HG02642 (cell line): ENCODE measurements around the gene NDUFS2.
"Not testable (repeated sequence)": the region's sequence is repeated elsewhere in the genome, so short reads cannot be mapped to it uniquely, and the experiment has no call there.

Source experiments
- ATAC-seq: cut with Tn5 transposase; IDR thresholded peaks from one replicate; pipeline ENCODE4 v1.9.1; 2021; ENCODE audit warnings: mild to moderate bottlenecking; ENCODE audit not compliant: unreplicated experiment, poor library complexity

The NDUFS2 gene

GRCh38 chr1:161216945-161217712, 15.0 kb downstream of the NDUFS2 start:
- peak; percentile 82 for ATAC-seq

- no peak for ATAC-seq
Observed at GRCh38 chr1:161217831-161218230, 15.7 kb downstream of the NDUFS2 start.

GRCh38 chr1:161218301-161219077, 16.3 kb downstream of the NDUFS2 start:
- ATAC-seq, result no peak

GRCh38 chr1:161219078-161219892, 17.1 kb downstream of the NDUFS2 start:
- ATAC-seq, result no peak

GRCh38 chr1:161220002-161220401, 17.8 kb downstream of the NDUFS2 start:
- no peak for ATAC-seq

- ATAC-seq, result no peak
Observed at GRCh38 chr1:161222175-161223019, 20.2 kb downstream of the NDUFS2 start.

- no peak for ATAC-seq
Observed at GRCh38 chr1:161223805-161224694, 21.9 kb downstream of the NDUFS2 start.

DNA sequence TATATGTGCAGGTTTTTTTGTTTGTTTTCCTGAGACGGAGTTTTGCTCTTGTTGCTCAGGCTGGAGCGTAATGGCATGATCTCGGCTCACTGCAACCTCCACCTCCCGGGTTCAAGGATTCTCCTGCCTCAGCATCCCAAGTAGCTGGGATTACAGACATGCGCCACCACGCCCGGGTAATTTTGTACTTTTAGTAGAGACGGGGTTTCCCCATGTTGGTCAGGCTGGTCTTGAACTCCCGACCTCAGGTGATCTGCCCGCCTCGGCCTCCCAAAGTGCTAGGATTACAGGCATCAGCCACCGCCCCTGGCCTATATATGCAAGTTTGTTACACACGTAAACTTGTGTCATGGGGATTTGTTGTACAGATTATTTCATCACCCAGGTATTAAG, 22.5 kb downstream of the NDUFS2 start:
- ATAC-seq, result not testable (repeated sequence)

DNA sequence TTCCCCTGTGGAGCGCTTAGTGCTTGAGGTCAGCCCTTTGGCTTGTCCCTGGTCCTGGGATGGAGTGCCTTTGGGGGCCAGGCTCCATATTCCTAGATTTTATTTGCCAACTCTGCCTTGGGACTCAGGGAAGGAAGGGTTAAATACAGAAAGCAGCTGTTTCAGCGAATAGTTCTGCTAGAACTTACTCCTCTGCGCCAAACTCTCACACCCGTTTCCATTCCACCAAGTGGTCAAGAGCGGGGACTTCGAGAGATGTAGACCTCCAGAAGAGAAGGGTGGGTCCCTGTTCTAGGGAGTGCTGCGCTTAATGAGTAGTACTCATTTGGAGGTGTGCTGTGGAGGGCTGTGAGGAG, 23.0 kb downstream of the NDUFS2 start:
- ATAC-seq, result no peak

DNA sequence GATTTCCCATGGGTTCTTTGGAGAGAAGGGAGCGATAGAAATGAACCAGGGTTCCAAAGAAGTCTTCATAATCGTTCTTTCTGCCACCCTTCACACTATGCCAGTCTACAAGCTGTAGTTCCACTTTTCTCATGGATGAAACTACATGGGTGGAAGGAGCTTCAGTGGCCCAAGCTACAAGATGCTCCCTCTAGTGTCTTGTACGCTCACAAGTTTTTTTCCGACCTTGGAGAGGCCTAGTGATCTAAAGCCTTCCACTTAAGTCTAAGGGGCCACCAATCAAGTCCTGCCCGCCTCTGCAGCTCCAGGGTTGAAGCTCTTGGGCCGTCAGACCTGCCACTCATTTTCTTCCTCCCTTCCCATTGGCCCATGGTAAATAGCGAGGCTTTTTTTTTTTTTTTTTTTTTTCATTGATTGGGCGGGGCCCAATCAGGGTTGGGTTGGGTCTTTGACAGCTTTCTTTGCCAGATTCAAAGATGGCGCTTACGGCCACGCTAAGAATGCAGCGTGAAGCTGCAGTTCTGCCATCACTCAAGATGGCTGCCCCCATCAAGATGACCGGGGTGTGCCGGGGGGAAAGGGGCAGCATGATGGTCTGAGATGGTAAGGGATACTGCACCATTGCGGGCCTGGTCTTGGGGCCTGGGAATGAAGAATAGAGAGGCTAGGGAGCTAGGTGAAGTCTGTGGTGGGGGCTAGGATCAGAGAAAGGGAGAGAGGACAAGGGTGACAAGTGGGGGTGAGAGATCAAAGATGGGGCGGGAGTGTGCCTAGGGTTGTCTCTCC, 23.6 kb downstream of the NDUFS2 start, which contains the start of gene TOMM40L:
Gene TOMM40L, plus strand, starts transcription at position 527 of the 786 bp plus-strand sequence. CDS start 430 bp downstream, outside the sequence.
- peak; percentile 95 for ATAC-seq

- ATAC-seq, result no peak
Observed at GRCh38 chr1:161226320-161226711, 24.1 kb downstream of the NDUFS2 start.

DNA sequence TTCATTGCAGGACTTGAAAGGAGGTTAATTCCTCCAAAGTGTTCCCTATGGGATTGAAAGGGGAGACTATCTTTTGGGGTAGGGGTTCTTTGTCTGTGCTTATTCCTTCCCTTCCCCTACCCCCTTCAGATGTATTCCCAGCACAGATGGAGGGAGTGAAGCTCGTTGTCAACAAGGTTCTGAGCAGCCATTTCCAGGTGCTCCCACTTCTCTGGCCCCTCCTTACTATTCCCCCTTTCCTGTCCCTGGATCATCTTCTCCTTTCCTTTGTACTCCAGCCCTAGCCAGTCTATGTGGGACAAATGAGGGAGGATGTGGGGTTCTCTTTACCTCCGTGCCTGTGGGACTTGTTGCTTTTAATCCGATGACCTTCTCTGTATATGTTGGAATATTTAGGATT, 24.6 kb downstream of the NDUFS2 start:
- no peak for ATAC-seq

DNA sequence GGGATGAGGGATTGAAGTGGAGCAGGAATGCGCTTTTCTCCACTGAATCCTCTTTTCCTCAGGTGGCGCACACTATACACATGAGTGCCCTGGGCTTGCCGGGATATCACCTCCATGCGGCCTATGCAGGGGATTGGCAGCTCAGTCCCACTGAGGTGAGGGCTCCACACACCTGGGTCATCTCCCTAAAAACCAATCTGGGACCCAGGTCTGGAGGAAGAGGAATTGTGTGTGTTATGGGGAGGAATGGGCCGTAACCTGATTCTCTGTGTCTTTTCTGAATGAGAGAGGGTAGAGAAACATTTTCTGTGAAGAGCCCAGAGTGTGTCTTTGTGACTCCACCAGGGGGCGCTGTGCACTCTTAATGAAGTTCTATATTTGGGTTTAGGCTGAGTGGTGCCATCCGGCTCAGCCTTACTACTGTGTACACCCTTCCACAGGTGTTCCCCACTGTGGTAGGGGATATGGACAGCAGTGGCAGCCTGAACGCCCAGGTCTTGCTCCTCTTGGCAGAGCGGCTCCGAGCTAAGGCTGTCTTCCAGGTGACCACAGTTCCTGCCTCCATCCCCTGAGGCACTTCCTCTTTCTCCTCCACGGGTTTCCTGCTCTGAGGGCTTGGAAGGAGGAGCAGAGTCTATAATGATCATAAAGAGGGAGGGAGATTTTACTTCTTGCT, 25.2 kb downstream of the NDUFS2 start:
- ATAC-seq, result peak; percentile 44

DNA sequence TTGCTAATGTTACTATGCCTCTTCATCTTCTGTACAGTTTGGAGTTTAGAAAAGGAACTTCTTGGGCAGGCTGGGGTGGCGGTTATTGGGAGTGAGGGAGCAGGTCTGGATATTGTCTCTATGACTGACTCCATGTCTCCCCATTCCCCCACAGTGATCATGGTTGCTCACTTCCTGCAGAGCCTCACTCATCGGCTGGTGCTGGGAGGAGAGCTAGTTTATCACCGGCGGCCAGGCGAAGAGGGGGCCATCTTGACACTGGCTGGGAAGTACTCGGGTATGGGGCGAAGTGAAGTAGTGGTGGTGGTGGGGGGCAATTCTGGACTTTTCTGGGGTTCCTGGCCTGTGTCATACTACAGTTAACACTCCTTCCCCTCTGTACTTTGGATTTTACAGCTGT, 25.9 kb downstream of the NDUFS2 start:
- ATAC-seq, result no peak

GRCh38 chr1:161229896-161230295, 27.7 kb downstream of the NDUFS2 start:
- ATAC-seq, result no peak

DNA sequence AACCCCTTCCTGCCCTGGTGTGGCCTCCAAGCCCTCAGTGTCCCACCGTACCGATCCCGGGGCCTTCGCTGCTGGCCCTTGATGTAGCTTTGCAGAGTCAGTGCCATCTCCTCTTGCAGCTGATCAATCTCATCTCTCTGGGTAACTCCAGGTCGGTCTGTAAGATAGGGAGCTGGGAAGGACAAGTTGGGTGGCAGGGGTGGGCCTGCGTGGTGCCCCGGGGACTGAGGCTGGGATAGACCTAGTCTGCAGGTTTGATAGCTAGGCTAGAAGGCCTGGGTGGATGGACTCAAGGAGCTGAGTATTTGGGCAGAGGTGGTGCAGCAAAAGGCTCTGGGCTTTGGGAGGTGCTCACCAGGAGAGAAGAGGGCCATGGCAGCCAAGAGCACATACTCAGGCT, 28.6 kb downstream of the NDUFS2 start:
- ATAC-seq, result no peak

DNA sequence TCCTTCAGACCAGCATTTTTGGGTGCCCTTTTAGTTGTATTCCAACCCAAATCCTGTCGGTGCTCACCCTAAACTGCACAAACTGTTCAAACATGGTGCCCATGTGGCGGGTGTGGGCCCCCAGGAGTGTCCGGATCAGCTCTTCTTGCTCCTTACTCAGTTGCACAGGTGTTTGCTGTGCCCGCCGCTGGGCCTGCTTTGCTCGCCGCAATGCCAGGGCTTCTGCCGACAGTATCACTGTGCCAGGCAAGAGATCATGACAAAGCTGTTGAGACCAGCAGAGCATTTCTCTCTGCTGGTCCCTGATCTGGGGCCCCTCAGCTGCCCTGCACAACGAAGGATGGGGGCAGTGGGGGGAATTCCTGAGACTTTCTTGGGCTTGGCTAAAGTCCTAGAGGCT, 30.9 kb downstream of the NDUFS2 start:
- ATAC-seq, result no peak
